ENCODE measurements around the gene HMGA1. TPM values are rescaled to one million over a fixed set of nuclear protein-coding genes. Genes with fewer than 3 reads are reported as not detected.

Gene HMGA1
- total and polyA plus RNA-seq, 8 donors, result 17.0 to 38.7 (median 21.5) TPM

DNA sequence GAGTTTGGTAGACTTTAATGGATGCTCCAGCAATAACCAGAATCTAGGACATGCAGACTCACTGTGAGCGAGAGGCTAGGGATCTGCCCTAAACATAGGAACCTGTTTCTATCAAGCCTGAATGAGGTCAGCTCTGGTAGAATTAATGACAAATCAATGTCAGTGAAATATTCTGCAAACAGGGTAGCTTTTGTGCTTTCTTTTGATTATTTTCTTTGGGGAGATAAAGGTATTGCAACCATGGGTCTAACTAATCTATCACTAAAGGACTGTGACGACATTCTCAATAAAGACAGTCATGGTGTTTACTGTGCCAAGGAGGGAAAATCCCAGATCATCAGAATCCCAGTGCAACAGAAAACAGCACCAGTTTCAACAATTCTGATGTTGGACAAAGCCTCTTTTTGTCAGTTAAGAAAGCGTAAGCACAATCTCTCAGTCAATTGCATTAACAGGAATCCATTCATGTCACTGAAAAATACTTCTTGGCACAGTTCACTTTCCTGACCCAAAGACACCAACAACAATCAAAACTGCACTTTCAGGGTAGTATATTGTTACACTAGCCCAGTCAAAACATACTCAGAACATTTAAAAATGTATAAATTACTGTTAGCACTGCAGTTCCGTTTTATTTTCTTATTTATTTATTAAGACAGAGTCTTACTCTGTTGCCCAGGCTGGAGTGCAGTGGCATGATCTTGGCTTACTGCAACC, 48.9 kb downstream of the HMGA1 start:
- Histone ChIP-seq H3K27ac (peak overlapping the region in 3 of 4 donors; percentile 47 to 59 (median 52)), H3K27me3 (no peaks in the 10 kb centered on the region), H3K4me3 (no peak overlapping the region), H3K4me1 (peaks cover 0 to 9% (median 0%) of the 10 kb centered on the region in 3 donors), H3K9me3 (no peaks in the 10 kb centered on the region), H3K36me3 (no peaks in the 10 kb centered on the region)
- intact Hi-C loops (cut with DNase I), result no loop called here
- no peak for FAIRE-seq
- TF ChIP-seq, protein P1, sequence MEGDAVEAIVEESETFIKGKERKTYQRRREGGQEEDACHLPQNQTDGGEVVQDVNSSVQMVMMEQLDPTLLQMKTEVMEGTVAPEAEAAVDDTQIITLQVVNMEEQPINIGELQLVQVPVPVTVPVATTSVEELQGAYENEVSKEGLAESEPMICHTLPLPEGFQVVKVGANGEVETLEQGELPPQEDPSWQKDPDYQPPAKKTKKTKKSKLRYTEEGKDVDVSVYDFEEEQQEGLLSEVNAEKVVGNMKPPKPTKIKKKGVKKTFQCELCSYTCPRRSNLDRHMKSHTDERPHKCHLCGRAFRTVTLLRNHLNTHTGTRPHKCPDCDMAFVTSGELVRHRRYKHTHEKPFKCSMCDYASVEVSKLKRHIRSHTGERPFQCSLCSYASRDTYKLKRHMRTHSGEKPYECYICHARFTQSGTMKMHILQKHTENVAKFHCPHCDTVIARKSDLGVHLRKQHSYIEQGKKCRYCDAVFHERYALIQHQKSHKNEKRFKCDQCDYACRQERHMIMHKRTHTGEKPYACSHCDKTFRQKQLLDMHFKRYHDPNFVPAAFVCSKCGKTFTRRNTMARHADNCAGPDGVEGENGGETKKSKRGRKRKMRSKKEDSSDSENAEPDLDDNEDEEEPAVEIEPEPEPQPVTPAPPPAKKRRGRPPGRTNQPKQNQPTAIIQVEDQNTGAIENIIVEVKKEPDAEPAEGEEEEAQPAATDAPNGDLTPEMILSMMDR (IDR thresholded peaks at IDR 0.05), result no peak
- DNase-seq, result no peak
- 63 to 66% methylated on average over 4 of the region's 4 CpGs for WGBS, 2 donors
- ATAC-seq, result peak in 3 of 4 donors; percentile 49 to 81 (median 58)

DNA sequence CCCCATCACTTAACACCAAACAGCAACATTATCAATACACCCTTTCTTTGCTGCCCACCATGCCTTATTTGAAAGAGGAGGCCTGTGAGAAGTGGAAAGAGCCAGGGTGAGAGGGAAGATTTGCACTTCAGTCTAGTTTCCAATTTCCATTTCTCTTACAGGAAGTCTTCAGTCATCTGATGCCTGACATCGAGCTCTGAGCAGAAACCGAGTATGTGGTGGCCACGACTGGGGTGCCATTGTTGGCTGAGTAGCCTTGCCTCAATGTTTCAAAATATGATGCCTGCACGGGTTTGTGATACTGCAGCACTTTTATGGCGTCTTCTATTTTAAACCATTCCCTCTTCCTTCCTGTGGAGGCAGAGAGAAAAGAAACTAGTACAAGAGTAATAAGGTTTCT, 51.9 kb downstream of the HMGA1 start:
- peaks cover 0 to 9% (median 0%) of the 10 kb centered on the region in 3 donors for H3K4me1 ChIP-seq
- FAIRE-seq (no peak), ATAC-seq (no peak), DNase-seq (no peak)
- WGBS, 2 donors, result 79 to 81% methylated on average over 5 of the region's 5 CpGs
- no peaks in the 10 kb centered on the region for H3K27me3 ChIP-seq
- no peak overlapping the region for H3K27ac ChIP-seq
- intact Hi-C loops (cut with DNase I), result no loop called here
- no peak overlapping the region for H3K4me3 ChIP-seq
- H3K9me3 ChIP-seq, result no peaks in the 10 kb centered on the region
- TF ChIP-seq, protein P1 (IDR thresholded peaks at IDR 0.05), result no peak
- peaks cover 4 to 9% (median 4%) of the 10 kb centered on the region in 3 donors for H3K36me3 ChIP-seq

DNA sequence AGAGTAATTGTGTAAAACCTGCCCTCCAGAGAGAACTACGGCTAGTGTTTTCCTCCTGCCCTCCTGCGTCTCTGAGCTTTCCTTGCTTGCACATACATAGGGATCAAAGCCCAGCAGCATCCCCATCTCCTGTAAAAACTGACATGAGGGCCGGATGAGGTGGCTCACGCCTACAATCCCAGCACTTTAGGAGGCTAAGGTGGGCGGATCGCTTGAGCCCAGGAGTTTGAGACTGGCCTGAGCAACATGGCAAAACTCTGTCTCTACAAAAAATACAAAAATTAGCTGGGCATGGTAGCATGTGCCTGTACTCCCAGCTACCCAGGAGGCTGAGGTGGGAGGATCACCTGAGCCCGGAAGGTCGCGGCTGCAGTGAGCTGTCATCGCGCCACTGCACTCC, 52.5 kb downstream of the HMGA1 start:
- FAIRE-seq (no peak), ATAC-seq (no peak), DNase-seq (no peak)
- Histone ChIP-seq H3K36me3 (peaks cover 4 to 9% (median 4%) of the 10 kb centered on the region in 3 donors), H3K4me3 (no peak overlapping the region), H3K9me3 (no peaks in the 10 kb centered on the region), H3K27me3 (no peaks in the 10 kb centered on the region), H3K27ac (no peak overlapping the region), H3K4me1 (peaks cover 0 to 9% (median 0%) of the 10 kb centered on the region in 3 donors)
- intact Hi-C loops (cut with DNase I), result no loop called here
- 96 to 97% methylated on average over 11 of the region's 11 CpGs for WGBS, 2 donors
- TF ChIP-seq, protein P1 (IDR thresholded peaks at IDR 0.05), result no peak

DNA sequence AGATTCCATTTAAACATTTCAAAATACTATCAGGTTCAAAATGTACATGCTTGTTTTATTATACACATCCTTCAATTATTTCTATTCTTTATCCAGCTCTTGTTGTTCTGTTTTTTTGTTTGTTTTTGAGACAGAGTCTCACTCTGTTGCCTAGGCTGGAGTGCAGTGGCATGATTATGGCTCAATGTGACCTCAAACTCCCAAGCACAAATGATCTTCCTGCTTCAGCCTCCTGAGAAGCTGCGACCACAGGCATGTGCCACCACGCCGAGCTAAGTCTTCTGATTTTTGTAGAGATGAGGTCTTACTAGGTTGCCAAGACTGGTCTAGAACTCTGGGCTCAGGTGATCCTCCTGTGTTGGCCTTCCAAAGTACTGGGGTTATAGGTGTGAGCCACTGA, 56.3 kb downstream of the HMGA1 start:
- no peaks in the 10 kb centered on the region for H3K27me3 ChIP-seq
- intact Hi-C loops (cut with DNase I), result no loop called here
- H3K36me3 ChIP-seq, result peaks cover 4 to 9% (median 4%) of the 10 kb centered on the region in 3 donors
- H3K9me3 ChIP-seq, result no peaks in the 10 kb centered on the region
- no peak overlapping the region for H3K27ac ChIP-seq
- FAIRE-seq, result no peak
- TF ChIP-seq, protein P1 (IDR thresholded peaks at IDR 0.05), result no peak
- no peak overlapping the region for H3K4me3 ChIP-seq
- peaks cover 0 to 1% (median 0%) of the 10 kb centered on the region in 3 donors for H3K4me1 ChIP-seq
- WGBS, 2 donors, result 98 to 99% methylated on average over 3 of the region's 3 CpGs
- ATAC-seq, result no peak
- DNase-seq, result no peak

DNA sequence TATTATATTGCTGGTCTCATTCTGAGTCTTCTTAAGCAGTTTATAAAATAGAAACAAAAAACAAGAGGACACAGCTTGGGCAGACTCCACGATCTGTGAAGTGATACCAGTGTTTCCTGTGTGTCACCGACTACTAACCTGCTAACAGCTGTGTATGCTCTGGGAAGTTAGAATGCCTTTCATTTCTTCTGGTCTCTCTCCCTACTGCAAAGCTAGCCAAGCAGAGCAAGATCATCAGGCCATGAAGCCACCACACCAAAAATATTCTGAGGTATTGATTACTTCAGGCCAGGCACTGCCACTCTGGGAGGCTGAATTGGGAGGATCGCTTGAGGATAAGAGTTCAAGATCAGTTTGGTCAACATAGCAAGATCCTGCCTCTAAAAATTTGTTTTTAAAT, 59.0 kb downstream of the HMGA1 start:
- TF ChIP-seq, protein P1 (IDR thresholded peaks at IDR 0.05), result no peak
- no peaks in the 10 kb centered on the region for H3K27me3 ChIP-seq
- DNase-seq (no peak), ATAC-seq (no peak), FAIRE-seq (no peak)
- peaks cover 0 to 10% (median 0%) of the 10 kb centered on the region in 3 donors for H3K4me1 ChIP-seq
- no peak overlapping the region for H3K27ac ChIP-seq
- peaks cover 4 to 9% (median 4%) of the 10 kb centered on the region in 3 donors for H3K36me3 ChIP-seq
- no peaks in the 10 kb centered on the region for H3K9me3 ChIP-seq
- H3K4me3 ChIP-seq, result no peak overlapping the region
- WGBS, 2 donors, result 78 to 87% methylated on average over 3 of the region's 3 CpGs
- intact Hi-C loops (cut with DNase I), result no loop called here

Measured in pancreas (tissue), 10 donors.